Midbrain (tissue), 1 donor: ENCODE data around the gene FBXL20.
"Not testable (repeated sequence)": the region's sequence is repeated elsewhere in the genome, so short reads cannot be mapped to it uniquely, and the experiment has no call there.

Experiments used
- DNase-seq: peaks from one replicate; lab custom pipeline; 2025; lab: John Stamatoyannopoulos, UW

FBXL20 gene

GRCh38 chr17:39328815-39329214 is 72.6 kb downstream of the FBXL20 start:
- DNase-seq: no peak

GRCh38 chr17:39327109-39327508 is 74.3 kb downstream of the FBXL20 start:
- no peak for DNase-seq

DNA sequence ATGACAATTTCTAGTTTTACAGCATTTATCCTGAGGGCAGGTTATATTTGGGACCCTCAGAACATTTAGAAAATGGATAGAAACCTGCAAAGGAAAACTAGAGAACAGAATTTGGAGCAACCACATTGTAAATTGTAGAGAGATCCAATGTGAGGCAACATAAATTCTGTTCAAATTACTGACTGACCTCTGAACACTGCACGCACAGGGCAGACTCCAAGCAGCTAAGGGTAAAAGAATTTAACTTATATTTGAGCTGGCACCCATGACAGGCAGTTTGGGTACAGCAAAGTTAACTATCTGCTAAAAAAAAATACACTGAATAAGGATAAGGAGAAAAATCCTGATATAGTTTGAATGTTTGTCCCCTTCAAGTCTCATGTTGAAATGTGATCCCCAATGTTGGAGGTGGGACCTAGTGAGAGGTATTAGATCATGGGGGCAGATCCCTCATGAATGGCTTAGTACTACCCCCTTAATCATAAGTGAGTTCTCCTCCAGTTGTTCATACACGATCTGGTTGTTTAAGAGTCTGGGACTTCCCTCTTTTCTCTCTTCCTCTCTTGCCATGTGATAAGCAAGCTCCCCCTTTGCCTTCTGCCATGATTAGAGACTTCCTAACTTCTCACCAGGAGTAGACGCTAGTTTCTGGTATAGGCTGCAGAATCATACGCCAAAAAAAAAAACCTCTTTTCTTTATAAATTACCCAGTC is 75.7 kb downstream of the FBXL20 start:
- no peak for DNase-seq

- DNase-seq: no peak
Measured at GRCh38 chr17:39318636-39319035, 82.8 kb downstream of the FBXL20 start.

DNA sequence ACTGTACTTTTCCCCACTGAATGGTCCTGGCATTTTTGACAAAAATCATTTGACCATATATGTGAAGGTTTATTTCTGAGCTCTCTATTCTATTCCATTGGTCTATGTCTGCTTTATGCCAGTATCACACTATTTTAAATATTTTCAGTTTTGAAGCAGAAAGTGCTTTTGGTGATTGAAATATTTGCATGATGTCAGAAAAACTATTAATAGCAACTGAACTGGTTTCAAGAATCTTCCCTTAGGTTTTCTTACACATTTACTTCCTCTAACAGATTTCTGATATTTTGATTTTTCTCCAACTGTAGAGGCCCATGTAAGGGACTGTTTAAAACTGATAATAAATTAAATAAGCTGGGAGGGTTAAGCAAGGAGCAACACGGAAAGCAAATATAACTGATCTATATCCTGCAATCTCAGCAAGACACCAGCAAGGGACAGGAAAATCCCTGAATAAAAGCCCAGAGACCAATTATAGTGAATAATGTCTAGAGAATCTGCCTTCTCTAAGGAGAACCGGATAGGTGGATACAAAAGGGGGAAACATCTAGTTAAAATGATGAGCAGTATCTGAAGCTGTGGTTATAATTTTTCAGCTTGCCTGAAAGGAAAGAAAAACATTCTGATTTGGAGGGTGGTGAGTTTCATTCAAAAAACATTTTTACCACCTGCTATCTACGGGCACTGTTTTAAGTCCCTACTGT is 94.8 kb downstream of the FBXL20 start:
- no peak for DNase-seq

DNA sequence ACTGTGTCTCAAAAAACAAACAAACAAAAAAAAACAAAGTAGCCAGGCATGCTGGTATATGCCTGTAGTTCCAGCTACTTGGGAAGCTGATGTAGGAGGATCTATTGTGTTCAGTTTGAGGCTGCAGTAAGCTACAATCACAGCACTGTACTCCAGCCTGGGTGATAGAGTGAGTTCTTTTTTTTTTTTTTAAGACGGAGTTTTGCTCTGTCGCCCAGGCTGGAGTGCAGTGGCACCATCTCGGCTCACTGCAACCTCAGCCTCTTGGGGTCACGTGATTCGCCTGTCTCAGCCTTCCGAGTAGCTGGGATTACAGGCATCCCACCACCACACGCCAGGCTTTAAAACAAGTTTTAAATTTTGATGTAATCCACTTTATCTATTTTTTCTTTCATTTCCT is 95.4 kb downstream of the FBXL20 start:
- no peak for DNase-seq

GRCh38 chr17:39304188-39304587 is 97.2 kb downstream of the FBXL20 start:
- DNase-seq: no peak

- DNase-seq: no peak
Measured at GRCh38 chr17:39294060-39294459, 107.4 kb downstream of the FBXL20 start.

DNA sequence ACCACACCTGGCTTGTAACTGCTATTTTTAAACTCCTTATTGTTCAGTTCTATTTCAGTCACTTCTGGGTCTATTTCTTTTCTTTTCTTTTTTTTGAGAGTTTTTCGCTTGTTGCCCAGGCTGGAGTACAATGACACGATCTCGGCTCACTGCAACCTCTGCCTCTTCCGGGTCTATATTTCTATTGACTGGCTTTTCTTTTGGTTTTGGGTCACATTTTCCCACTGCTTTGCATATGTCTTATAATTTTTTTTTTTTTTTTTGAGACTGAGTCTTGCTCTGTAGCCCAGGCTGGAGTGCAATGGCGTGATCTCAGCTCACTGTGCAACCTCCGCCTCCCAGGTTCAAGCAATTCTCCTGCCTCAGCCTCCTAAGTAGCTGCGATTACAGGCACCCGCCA is 108.9 kb downstream of the FBXL20 start:
- DNase-seq: not testable (repeated sequence)

GRCh38 chr17:39286513-39286912 is 114.9 kb downstream of the FBXL20 start:
- not testable (repeated sequence) for DNase-seq

- no peak for DNase-seq
Measured at GRCh38 chr17:39284685-39285084, 116.7 kb downstream of the FBXL20 start.

GRCh38 chr17:39283896-39284295 is 117.5 kb downstream of the FBXL20 start:
- no peak for DNase-seq

GRCh38 chr17:39283098-39283497 is 118.3 kb downstream of the FBXL20 start:
- no peak for DNase-seq

GRCh38 chr17:39281806-39282205 is 119.6 kb downstream of the FBXL20 start:
- no peak for DNase-seq

GRCh38 chr17:39278246-39278645 is 123.2 kb downstream of the FBXL20 start:
- DNase-seq: not testable (repeated sequence)

- DNase-seq: no peak
Measured at GRCh38 chr17:39277110-39277509, 124.3 kb downstream of the FBXL20 start.

GRCh38 chr17:39276113-39276512 is 125.3 kb downstream of the FBXL20 start:
- no peak for DNase-seq

DNA sequence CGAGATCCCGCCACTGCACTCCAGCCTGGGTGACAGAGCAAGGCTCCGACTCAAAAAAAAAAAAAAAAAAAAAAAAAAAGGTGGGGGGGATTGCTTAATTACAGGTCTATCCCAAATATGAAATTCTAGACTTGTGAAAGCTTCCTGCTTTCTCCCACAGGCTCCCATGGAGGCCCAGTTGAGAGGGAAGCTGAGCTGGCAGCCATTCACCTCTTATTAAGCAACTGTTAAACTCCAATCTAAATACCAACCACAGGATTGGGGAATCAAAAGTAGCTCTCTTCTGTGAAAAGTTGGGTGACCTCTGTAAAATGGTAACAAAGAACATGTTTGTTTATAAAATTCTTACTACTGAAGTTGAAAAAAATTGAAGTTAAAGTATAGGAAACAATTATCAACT is 129.9 kb downstream of the FBXL20 start:
- no peak for DNase-seq

DNA sequence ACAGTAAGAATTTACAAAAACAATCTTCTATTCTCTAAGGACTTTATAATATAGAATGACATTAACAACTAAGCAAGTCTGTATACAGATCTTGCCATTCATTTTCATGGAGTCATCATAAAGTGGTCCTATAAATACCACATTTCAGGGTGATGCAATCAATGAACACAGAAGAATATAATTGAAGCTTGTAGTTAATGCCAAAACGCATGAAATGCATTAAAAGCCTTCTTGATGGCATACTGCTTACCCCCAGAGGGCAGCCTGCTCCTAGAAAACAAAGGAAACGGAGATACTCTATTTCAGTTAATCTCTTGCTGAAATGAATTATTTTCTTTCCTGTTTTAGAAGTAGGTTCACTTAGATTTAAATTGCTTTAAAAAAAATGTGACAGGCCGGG is 130.5 kb downstream of the FBXL20 start:
- no peak for DNase-seq

- DNase-seq: no peak
Measured at GRCh38 chr17:39264119-39264518, 137.3 kb downstream of the FBXL20 start.

DNA sequence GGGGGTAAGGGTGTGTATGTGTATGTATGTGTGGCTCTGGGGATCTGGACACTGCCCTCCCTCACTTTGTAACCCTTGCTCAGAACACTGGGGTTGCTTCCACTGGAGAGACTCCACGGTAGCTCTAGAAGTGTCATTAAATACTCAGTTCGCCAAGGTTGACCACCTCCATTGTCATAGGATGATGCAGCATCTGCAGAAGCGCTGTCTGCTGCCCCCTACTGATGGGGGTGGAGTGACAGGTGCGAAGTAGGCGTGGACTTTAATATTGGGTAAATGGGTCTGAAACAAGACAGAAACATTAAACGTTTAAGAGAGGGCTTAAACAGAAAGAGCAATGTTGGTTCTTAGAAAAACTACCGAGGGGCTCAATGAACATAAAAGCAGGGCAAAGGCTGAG is 140.1 kb downstream of the FBXL20 start:
- DNase-seq: no peak

GRCh38 chr17:39252788-39253460 is 148.5 kb downstream of the FBXL20 start:
- no peak for DNase-seq

DNA sequence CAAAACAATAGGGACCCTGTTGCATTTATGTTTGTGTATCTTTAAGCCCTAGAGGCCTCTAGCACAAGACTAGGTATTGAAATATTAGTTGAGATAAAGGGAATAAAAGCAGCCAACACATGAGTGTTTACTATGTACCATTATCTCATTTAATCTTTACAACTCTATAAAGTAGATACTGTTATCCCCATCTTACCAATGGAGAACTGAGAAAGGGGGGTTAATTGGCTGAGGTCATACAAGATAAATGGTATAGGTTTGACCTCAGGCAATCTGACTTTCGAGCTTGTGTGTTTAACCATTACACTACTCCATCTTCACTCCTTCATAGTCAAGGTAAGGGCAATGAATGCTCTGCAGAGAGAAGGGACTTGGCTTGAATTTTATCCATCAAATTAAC is 149.4 kb downstream of the FBXL20 start:
- DNase-seq: no peak
